ENCODE measurements around the gene NPHP4. TPM values are rescaled to one million over a fixed set of nuclear protein-coding genes. Genes with fewer than 3 reads are reported as not detected.

Gene NPHP4
- 3.0 TPM for polyA plus RNA-seq (2013, experiment 1 of 2)
- 3.0 TPM for polyA plus RNA-seq (2013, experiment 2 of 2)

DNA sequence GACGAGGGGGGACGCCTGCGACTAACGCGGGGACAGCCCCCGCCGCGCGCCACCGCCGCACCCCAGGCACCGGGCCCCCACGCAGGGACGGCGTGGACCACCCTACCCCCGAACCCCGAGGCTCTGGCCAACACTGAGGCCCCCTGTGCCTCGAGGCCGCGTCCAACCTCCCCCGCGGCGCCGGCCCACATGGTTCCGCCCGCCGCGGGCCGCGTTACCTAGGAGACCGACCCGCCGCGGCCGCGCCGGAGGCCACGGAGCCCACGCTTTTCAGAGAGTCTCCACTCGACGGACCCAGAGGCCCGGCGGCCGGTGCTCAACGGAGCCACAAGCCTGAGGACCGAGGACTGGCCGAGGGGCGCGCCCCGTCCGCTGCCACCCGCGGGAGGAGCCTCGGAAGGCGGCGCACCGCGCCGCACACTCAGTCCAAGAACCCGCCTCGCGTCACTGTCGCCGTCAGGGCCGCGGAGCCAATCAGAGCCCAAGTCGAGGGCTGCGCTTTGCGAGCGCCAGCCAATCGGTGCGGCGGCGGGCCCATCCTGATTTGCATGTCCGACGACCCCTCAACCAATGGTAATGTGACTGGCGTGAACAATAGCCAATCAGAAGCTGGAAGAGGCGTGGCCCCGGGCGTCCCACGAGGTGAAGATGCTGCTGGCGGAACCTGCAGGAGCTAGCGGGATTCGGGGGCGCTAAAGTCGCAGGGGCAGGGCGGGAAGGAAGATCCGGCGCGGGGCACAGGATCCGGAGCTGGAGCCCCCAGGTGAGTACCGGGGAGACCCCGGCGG lies at the start of gene NPHP4:
Gene NPHP4 (minus strand): TSS at position 400 of the 788 bp plus-strand sequence. CDS start 6,136 bp downstream, outside the sequence.
- WGBS (ENCODE audit: extremely low coverage, insufficient coverage, low lambda C conversion rate): no CpG with 5 or more reads among the region's 94 CpGs
- Histone ChIP-seq H3K56ac (ENCODE audit: low read length) (peak within 1 kb of the TSS; percentile 93), H3K4me1 (ENCODE audit: control insufficient read depth, low read depth, low read length) (peaks cover 7% of the 10 kb centered on the region), H3K23ac (ENCODE audit: low read length) (no peak within 1 kb of the TSS), H3K18ac (ENCODE audit: low read length) (peak within 1 kb of the TSS; percentile 46), H3K4ac (ENCODE audit: low read depth, low read length) (no peak within 1 kb of the TSS), H3K79me1 (ENCODE audit: low read length) (no peaks in the 10 kb centered on the region), H4K5ac (ENCODE audit: low read length) (no peak within 1 kb of the TSS), H3K9ac (ENCODE audit: low read length) (peak within 1 kb of the TSS; percentile 68), H4K8ac (ENCODE audit: low read depth, low read length) (no peak within 1 kb of the TSS), H2BK15ac (replicated peaks; ENCODE audit: low read depth) (no peak within 1 kb of the TSS), H3K79me2 (ENCODE audit: control insufficient read depth, insufficient read depth, low read length) (no peaks in the 10 kb centered on the region), H2AK5ac (ENCODE audit: low read length) (no peak within 1 kb of the TSS), H3K36me3 (ENCODE audit: control insufficient read depth, insufficient read depth, low read length) (no peaks in the 10 kb centered on the region), H3K4me2 (ENCODE audit: low read length) (peak within 1 kb of the TSS; percentile 54), H2BK120ac (ENCODE audit: low read depth, low read length) (no peak within 1 kb of the TSS), H3K27ac (ENCODE audit: low read depth, low read length) (no peak within 1 kb of the TSS), H3K27me3 (ENCODE audit: insufficient read depth, low read length, poor library complexity) (peaks cover 2% of the 10 kb centered on the region), H3K4me3 (ENCODE audit: low read length) (peak within 1 kb of the TSS; percentile 79), H2BK5ac (ENCODE audit: low read length) (no peak within 1 kb of the TSS)
- peak; percentile 100 for DNase-seq

DNA sequence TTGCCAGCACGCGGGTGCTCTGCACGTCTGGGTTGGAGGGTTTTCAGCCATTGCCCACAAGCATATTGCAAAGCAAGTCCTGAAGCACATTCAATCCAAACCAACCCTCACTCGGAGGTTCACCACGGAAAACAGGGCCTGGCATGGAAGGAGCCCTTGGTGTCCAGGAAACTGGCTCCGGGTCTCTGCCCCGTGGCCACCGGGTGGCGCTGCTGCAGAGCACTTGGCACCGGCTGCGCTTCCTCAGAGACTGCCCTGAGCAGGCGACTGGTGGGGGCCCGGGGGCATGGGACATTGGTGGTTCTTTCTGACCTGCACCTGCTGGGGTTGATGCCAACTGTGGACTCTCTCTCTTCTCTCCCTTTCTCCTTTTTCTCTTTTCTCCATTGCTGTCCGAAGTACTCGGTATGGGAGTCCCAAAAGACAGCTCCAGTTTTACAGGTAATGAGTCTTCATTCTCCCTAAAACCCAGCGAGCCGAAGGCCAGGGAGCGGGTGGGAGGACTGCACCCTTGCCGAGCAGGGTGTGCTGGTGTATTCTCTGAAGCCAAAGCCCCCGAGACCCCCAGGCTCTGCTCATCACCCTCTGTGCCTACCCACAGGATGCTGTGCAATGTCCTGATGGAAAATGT lies 49.3 kb upstream of the NPHP4 start:
- Histone ChIP-seq H3K23ac (ENCODE audit: low read length) (no peak overlapping the region), H3K4me2 (ENCODE audit: low read length) (no peak overlapping the region), H4K5ac (ENCODE audit: low read length) (no peak overlapping the region), H3K79me2 (ENCODE audit: control insufficient read depth, insufficient read depth, low read length) (no peaks in the 10 kb centered on the region), H3K9ac (ENCODE audit: low read length) (no peak overlapping the region), H2BK120ac (ENCODE audit: low read depth, low read length) (no peak overlapping the region), H3K4me1 (ENCODE audit: control insufficient read depth, low read depth, low read length) (peaks cover 7% of the 10 kb centered on the region), H2BK15ac (replicated peaks; ENCODE audit: low read depth) (no peak overlapping the region), H3K79me1 (ENCODE audit: low read length) (no peaks in the 10 kb centered on the region), H3K27me3 (ENCODE audit: insufficient read depth, low read length, poor library complexity) (no peaks in the 10 kb centered on the region), H3K4me3 (ENCODE audit: low read length) (no peak overlapping the region), H3K18ac (ENCODE audit: low read length) (no peak overlapping the region), H3K27ac (ENCODE audit: low read depth, low read length) (no peak overlapping the region), H2AK5ac (ENCODE audit: low read length) (no peak overlapping the region), H3K36me3 (ENCODE audit: control insufficient read depth, insufficient read depth, low read length) (no peaks in the 10 kb centered on the region), H3K56ac (ENCODE audit: low read length) (no peak overlapping the region), H3K4ac (ENCODE audit: low read depth, low read length) (no peak overlapping the region), H2BK5ac (ENCODE audit: low read length) (no peak overlapping the region), H4K8ac (ENCODE audit: low read depth, low read length) (no peak overlapping the region)
- peak; percentile 48 for DNase-seq
- WGBS (ENCODE audit: extremely low coverage, insufficient coverage, low lambda C conversion rate): no CpG with 5 or more reads among the region's 20 CpGs

DNA sequence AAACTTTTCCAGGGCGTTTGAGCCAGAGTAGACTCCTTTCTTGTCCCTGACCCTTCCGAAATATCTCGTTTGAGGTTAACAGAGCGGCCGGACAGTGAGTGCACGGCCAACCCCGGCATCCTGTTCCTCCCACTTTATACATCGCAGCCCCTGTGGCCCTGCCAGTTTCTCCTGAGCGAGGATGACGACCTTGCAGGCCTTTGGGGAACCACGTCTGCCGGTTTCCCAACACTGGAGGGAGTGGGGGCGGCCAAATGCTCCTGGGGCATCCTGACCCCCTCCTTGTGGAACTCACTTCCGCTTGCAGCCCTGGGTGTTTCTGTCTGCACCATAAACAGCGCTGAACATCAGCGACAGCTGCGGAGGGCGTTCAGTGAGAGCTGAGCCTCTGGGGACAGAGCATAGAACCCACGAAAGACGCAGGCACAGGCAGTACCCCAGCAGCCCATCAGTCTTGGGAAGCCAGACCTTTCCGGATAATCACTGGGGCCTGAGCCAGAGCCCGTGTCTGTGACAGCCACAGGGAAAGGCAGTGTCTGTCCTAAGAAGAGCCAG lies 48.7 kb upstream of the NPHP4 start:
- H3K4ac ChIP-seq (ENCODE audit: low read depth, low read length): no peak overlapping the region
- no peaks in the 10 kb centered on the region for H3K27me3 ChIP-seq (ENCODE audit: insufficient read depth, low read length, poor library complexity)
- no peak overlapping the region for H3K27ac ChIP-seq (ENCODE audit: low read depth, low read length)
- H3K79me2 ChIP-seq (ENCODE audit: control insufficient read depth, insufficient read depth, low read length): no peaks in the 10 kb centered on the region
- H3K56ac ChIP-seq (ENCODE audit: low read length): no peak overlapping the region
- no peaks in the 10 kb centered on the region for H3K36me3 ChIP-seq (ENCODE audit: control insufficient read depth, insufficient read depth, low read length)
- no peak overlapping the region for H3K23ac ChIP-seq (ENCODE audit: low read length)
- H3K79me1 ChIP-seq (ENCODE audit: low read length): no peaks in the 10 kb centered on the region
- no peak overlapping the region for H3K9ac ChIP-seq (ENCODE audit: low read length)
- no peak overlapping the region for H3K4me2 ChIP-seq (ENCODE audit: low read length)
- no peak overlapping the region for H4K5ac ChIP-seq (ENCODE audit: low read length)
- peaks cover 7% of the 10 kb centered on the region for H3K4me1 ChIP-seq (ENCODE audit: control insufficient read depth, low read depth, low read length)
- no peak overlapping the region for H3K4me3 ChIP-seq (ENCODE audit: low read length)
- no peak overlapping the region for H2AK5ac ChIP-seq (ENCODE audit: low read length)
- no peak overlapping the region for H4K8ac ChIP-seq (ENCODE audit: low read depth, low read length)
- no peak overlapping the region for H2BK5ac ChIP-seq (ENCODE audit: low read length)
- H3K18ac ChIP-seq (ENCODE audit: low read length): no peak overlapping the region
- H2BK120ac ChIP-seq (ENCODE audit: low read depth, low read length): no peak overlapping the region
- no CpG with 5 or more reads among the region's 22 CpGs for WGBS (ENCODE audit: extremely low coverage, insufficient coverage, low lambda C conversion rate)
- DNase-seq: no peak
- H2BK15ac ChIP-seq (replicated peaks; ENCODE audit: low read depth): no peak overlapping the region

DNA sequence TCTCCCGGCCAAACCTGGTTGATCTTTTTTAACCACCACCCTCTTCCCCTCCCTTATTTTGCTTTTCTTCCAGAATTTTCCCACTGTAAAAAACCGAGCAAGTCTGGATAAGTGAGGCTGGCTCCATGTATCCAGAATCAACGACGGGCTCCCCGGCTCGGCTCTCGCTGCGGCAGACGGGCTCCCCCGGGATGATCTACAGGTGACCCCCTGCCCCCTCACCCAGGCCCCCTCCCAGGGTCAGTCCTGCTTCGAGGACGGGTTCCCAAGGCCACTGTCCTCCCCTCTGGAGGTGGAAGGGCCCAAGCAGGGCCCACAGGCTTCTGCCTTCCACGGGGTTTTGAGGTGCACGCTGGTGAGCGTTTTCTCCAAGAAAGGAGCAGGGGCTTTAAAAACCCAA lies 48.2 kb upstream of the NPHP4 start:
- Histone ChIP-seq H4K5ac (ENCODE audit: low read length) (no peak overlapping the region), H4K8ac (ENCODE audit: low read depth, low read length) (no peak overlapping the region), H2BK5ac (ENCODE audit: low read length) (no peak overlapping the region), H2AK5ac (ENCODE audit: low read length) (no peak overlapping the region), H3K36me3 (ENCODE audit: control insufficient read depth, insufficient read depth, low read length) (no peaks in the 10 kb centered on the region), H3K9ac (ENCODE audit: low read length) (no peak overlapping the region), H3K27me3 (ENCODE audit: insufficient read depth, low read length, poor library complexity) (no peaks in the 10 kb centered on the region), H3K4ac (ENCODE audit: low read depth, low read length) (no peak overlapping the region), H2BK15ac (replicated peaks; ENCODE audit: low read depth) (no peak overlapping the region), H3K4me3 (ENCODE audit: low read length) (no peak overlapping the region), H3K4me1 (ENCODE audit: control insufficient read depth, low read depth, low read length) (peaks cover 7% of the 10 kb centered on the region), H3K79me2 (ENCODE audit: control insufficient read depth, insufficient read depth, low read length) (no peaks in the 10 kb centered on the region), H3K27ac (ENCODE audit: low read depth, low read length) (no peak overlapping the region), H3K4me2 (ENCODE audit: low read length) (no peak overlapping the region), H2BK120ac (ENCODE audit: low read depth, low read length) (no peak overlapping the region), H3K23ac (ENCODE audit: low read length) (no peak overlapping the region), H3K56ac (ENCODE audit: low read length) (no peak overlapping the region), H3K79me1 (ENCODE audit: low read length) (no peaks in the 10 kb centered on the region), H3K18ac (ENCODE audit: low read length) (no peak overlapping the region)
- no CpG with 5 or more reads among the region's 15 CpGs for WGBS (ENCODE audit: extremely low coverage, insufficient coverage, low lambda C conversion rate)
- DNase-seq: no peak

DNA sequence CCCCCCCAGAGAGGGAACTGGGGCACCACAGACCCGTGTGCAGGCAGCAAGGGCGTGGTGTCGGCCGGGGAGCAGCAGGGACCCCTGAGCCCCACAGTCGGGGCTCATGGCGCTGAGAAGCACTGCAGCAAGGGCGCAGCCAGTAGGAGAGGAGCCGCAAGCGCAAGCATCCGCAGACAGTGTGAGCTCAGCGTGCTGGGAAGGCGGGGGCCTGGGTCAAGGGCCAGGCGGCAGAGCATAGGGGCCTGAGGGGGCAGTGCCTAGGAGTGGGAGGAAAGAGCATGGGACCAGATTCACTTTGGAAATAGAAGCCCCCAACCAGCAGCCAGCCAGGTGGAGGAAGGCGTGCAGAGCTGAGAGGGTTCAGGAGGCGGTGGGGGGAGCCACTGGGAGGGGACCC lies 46.8 kb upstream of the NPHP4 start:
- no peak overlapping the region for H3K18ac ChIP-seq (ENCODE audit: low read length)
- H3K23ac ChIP-seq (ENCODE audit: low read length): no peak overlapping the region
- H3K27me3 ChIP-seq (ENCODE audit: insufficient read depth, low read length, poor library complexity): no peaks in the 10 kb centered on the region
- no peak overlapping the region for H3K9ac ChIP-seq (ENCODE audit: low read length)
- H3K36me3 ChIP-seq (ENCODE audit: control insufficient read depth, insufficient read depth, low read length): no peaks in the 10 kb centered on the region
- H4K5ac ChIP-seq (ENCODE audit: low read length): no peak overlapping the region
- no CpG with 5 or more reads among the region's 15 CpGs for WGBS (ENCODE audit: extremely low coverage, insufficient coverage, low lambda C conversion rate)
- H3K27ac ChIP-seq (ENCODE audit: low read depth, low read length): no peak overlapping the region
- H2BK15ac ChIP-seq (replicated peaks; ENCODE audit: low read depth): no peak overlapping the region
- H3K79me2 ChIP-seq (ENCODE audit: control insufficient read depth, insufficient read depth, low read length): no peaks in the 10 kb centered on the region
- DNase-seq: no peak
- no peak overlapping the region for H4K8ac ChIP-seq (ENCODE audit: low read depth, low read length)
- H2BK5ac ChIP-seq (ENCODE audit: low read length): no peak overlapping the region
- H3K79me1 ChIP-seq (ENCODE audit: low read length): no peaks in the 10 kb centered on the region
- H3K4me2 ChIP-seq (ENCODE audit: low read length): no peak overlapping the region
- no peak overlapping the region for H2AK5ac ChIP-seq (ENCODE audit: low read length)
- no peak overlapping the region for H3K56ac ChIP-seq (ENCODE audit: low read length)
- no peak overlapping the region for H3K4ac ChIP-seq (ENCODE audit: low read depth, low read length)
- peaks cover 7% of the 10 kb centered on the region for H3K4me1 ChIP-seq (ENCODE audit: control insufficient read depth, low read depth, low read length)
- H2BK120ac ChIP-seq (ENCODE audit: low read depth, low read length): no peak overlapping the region
- no peak overlapping the region for H3K4me3 ChIP-seq (ENCODE audit: low read length)
